Fibroblast of the aortic adventitia (primary cell): ENCODE results near the gene METTL16. TPM values are rescaled to one million over a fixed set of nuclear protein-coding genes. Genes with fewer than 3 reads are reported as not detected.

Experiments
- DNase-seq: peaks from one replicate; pipeline ENCODE4 v3.0.0-alpha.2; 2010; ENCODE audit warnings: low read depth
- H3K4me3 ChIP-seq: 2 replicates; pipeline ENCODE4 v1.5.1; 2011; ENCODE audit warnings: low read depth, mild to moderate bottlenecking, control low read depth, low read length, moderate library complexity
- total RNA-seq: library from RNA; depleted of rRNA; stranded (reverse); fragments of >200 nt; gene quantifications from 2 replicates; pipeline ENCODE4 v1.2.3, GENCODE V29; 2012; ENCODE audit warnings: low replicate concordance
- TF ChIP-seq, protein P1 (sequence below): IDR thresholded peaks from 2 replicates; pipeline ENCODE4 v1.5.1; 2011; ENCODE audit warnings: mild to moderate bottlenecking, low read length, control low read depth, inconsistent platforms; ENCODE audit not compliant: insufficient read depth

METTL16 gene
- total RNA-seq, 1 donor: 18.7 TPM

- DNase-seq: no peak
- TF ChIP-seq, protein P1, sequence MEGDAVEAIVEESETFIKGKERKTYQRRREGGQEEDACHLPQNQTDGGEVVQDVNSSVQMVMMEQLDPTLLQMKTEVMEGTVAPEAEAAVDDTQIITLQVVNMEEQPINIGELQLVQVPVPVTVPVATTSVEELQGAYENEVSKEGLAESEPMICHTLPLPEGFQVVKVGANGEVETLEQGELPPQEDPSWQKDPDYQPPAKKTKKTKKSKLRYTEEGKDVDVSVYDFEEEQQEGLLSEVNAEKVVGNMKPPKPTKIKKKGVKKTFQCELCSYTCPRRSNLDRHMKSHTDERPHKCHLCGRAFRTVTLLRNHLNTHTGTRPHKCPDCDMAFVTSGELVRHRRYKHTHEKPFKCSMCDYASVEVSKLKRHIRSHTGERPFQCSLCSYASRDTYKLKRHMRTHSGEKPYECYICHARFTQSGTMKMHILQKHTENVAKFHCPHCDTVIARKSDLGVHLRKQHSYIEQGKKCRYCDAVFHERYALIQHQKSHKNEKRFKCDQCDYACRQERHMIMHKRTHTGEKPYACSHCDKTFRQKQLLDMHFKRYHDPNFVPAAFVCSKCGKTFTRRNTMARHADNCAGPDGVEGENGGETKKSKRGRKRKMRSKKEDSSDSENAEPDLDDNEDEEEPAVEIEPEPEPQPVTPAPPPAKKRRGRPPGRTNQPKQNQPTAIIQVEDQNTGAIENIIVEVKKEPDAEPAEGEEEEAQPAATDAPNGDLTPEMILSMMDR: no peak
- no peak overlapping the region for H3K4me3 ChIP-seq
Measured at GRCh38 chr17:2384439-2385127, 127.1 kb downstream of the METTL16 start.

DNA sequence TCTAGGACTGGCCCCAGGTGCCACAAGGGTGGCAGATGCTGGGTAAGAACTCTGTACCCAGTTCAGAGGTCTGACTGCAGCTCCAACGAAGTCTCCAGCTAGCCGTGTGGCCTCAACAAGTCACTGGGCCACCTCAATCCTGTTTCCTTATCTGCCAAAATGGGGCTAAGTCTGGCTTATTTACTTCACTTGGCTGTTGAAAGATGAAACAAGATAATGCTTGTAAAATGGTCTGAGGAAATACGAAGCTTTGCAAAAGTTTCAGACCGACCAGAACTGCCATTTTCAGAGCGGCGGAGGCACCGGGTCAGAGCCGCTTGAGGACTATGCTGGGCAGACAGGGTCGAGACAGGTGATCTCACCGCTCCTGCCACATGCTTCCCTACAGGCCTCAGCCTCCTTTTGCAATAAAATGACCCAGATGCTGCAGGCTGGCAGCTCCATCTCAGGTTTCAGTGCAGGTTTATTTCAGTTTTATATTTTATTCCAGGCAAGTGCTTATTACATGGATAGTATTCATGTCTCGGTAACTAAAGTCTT lies 128.0 kb downstream of the METTL16 start:
- H3K4me3 ChIP-seq: no peak overlapping the region
- TF ChIP-seq, protein P1: no peak
- no peak for DNase-seq

GRCh38 chr17:2380950-2381649 lies 130.6 kb downstream of the METTL16 start:
- TF ChIP-seq, protein P1: no peak
- DNase-seq: no peak
- H3K4me3 ChIP-seq: no peak overlapping the region

DNA sequence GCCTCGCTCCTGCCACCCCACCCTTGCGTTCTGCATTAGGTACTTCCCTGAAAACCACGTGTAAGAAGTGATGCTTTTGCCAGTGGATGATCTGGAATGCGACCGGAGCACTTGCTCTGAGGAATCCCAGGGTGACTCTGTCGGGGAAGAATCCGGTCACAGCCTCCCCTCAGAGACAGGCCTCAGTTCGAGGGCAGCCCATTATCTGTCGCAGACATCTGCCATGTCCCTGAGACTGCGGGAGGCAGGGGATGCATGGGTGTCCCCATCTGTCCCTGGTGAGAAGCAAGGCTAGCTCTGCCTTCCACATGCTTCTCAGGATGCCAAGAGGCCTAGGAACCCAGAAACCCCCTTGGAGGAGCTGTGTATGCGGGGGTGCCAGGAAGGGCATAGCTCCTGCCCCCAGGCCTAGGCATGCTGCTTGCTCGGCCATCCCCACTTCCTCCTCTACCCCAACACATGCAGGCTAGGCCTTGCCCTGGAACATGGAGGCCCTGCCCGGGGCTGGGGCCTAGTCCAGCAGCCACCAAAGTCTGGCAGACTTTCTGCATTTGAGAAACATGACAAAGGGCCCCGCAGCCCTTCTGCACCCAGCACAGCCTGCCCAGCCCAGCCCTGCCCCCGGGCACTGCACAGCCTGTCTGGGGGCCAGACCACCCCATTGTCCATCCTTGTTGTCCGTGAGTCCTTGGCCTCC lies 131.3 kb downstream of the METTL16 start:
- TF ChIP-seq, protein P1: no peak
- no peak overlapping the region for H3K4me3 ChIP-seq
- DNase-seq: no peak

- no peak for DNase-seq
- no peak overlapping the region for H3K4me3 ChIP-seq
- TF ChIP-seq, protein P1: no peak
Measured at GRCh38 chr17:2379489-2380225, 132.0 kb downstream of the METTL16 start.

- no peak overlapping the region for H3K4me3 ChIP-seq
- no peak for DNase-seq
- TF ChIP-seq, protein P1: no peak
Measured at GRCh38 chr17:2378905-2379304, 132.8 kb downstream of the METTL16 start.
